ENCODE results near the gene CAPN7.

CAPN7 gene

GRCh38 chr3:15286022-15286421 lies 80.0 kb downstream of the CAPN7 start:
- Histone ChIP-seq H3K36me3 (ENCODE audit: control insufficient read depth, insufficient read depth, low read length) (no peaks in the 10 kb centered on the region), H3K27ac (ENCODE audit: low read depth, low read length) (no peak overlapping the region), H3K4me1 (ENCODE audit: control insufficient read depth, low read depth, low read length) (no peaks in the 10 kb centered on the region), H3K18ac (ENCODE audit: low read length) (no peak overlapping the region), H4K5ac (ENCODE audit: low read length) (no peak overlapping the region), H3K4me2 (ENCODE audit: low read length) (no peak overlapping the region), H3K4me3 (ENCODE audit: low read length) (no peak overlapping the region), H3K9ac (ENCODE audit: low read length) (no peak overlapping the region), H2BK120ac (ENCODE audit: low read depth, low read length) (no peak overlapping the region), H3K23ac (ENCODE audit: low read length) (no peak overlapping the region), H3K79me1 (ENCODE audit: low read length) (no peaks in the 10 kb centered on the region), H2BK15ac (replicated peaks; ENCODE audit: low read depth) (no peak overlapping the region), H3K56ac (ENCODE audit: low read length) (no peak overlapping the region), H3K4ac (ENCODE audit: low read depth, low read length) (no peak overlapping the region), H3K27me3 (ENCODE audit: insufficient read depth, low read length, poor library complexity) (no peaks in the 10 kb centered on the region), H4K8ac (ENCODE audit: low read depth, low read length) (no peak overlapping the region), H2BK5ac (ENCODE audit: low read length) (no peak overlapping the region), H2AK5ac (ENCODE audit: low read length) (no peak overlapping the region), H3K79me2 (ENCODE audit: control insufficient read depth, insufficient read depth, low read length) (no peaks in the 10 kb centered on the region)
- WGBS (ENCODE audit: extremely low coverage, insufficient coverage, low lambda C conversion rate): no CpG with 5 or more reads among the region's 8 CpGs
- peak; percentile 55 for DNase-seq

- H4K5ac ChIP-seq (ENCODE audit: low read length): no peak overlapping the region
- H2BK120ac ChIP-seq (ENCODE audit: low read depth, low read length): no peak overlapping the region
- no peak overlapping the region for H3K4ac ChIP-seq (ENCODE audit: low read depth, low read length)
- no peak overlapping the region for H3K27ac ChIP-seq (ENCODE audit: low read depth, low read length)
- DNase-seq: no peak
- no peak overlapping the region for H3K4me2 ChIP-seq (ENCODE audit: low read length)
- H3K4me1 ChIP-seq (ENCODE audit: control insufficient read depth, low read depth, low read length): no peaks in the 10 kb centered on the region
- H3K36me3 ChIP-seq (ENCODE audit: control insufficient read depth, insufficient read depth, low read length): no peaks in the 10 kb centered on the region
- H4K8ac ChIP-seq (ENCODE audit: low read depth, low read length): no peak overlapping the region
- H3K56ac ChIP-seq (ENCODE audit: low read length): no peak overlapping the region
- no peaks in the 10 kb centered on the region for H3K27me3 ChIP-seq (ENCODE audit: insufficient read depth, low read length, poor library complexity)
- no peak overlapping the region for H3K18ac ChIP-seq (ENCODE audit: low read length)
- no peak overlapping the region for H3K23ac ChIP-seq (ENCODE audit: low read length)
- H3K9ac ChIP-seq (ENCODE audit: low read length): no peak overlapping the region
- no peak overlapping the region for H2BK5ac ChIP-seq (ENCODE audit: low read length)
- WGBS (ENCODE audit: extremely low coverage, insufficient coverage, low lambda C conversion rate): no CpG with 5 or more reads among the region's 13 CpGs
- no peak overlapping the region for H2AK5ac ChIP-seq (ENCODE audit: low read length)
- no peak overlapping the region for H2BK15ac ChIP-seq (replicated peaks; ENCODE audit: low read depth)
- H3K79me2 ChIP-seq (ENCODE audit: control insufficient read depth, insufficient read depth, low read length): no peaks in the 10 kb centered on the region
- no peak overlapping the region for H3K4me3 ChIP-seq (ENCODE audit: low read length)
- no peaks in the 10 kb centered on the region for H3K79me1 ChIP-seq (ENCODE audit: low read length)
These were observed 81.7 kb downstream of the CAPN7 start for GRCh38 chr3:15287565-15288330.

GRCh38 chr3:15288331-15289035 lies 82.4 kb downstream of the CAPN7 start:
- H2BK5ac ChIP-seq (ENCODE audit: low read length): no peak overlapping the region
- H3K36me3 ChIP-seq (ENCODE audit: control insufficient read depth, insufficient read depth, low read length): no peaks in the 10 kb centered on the region
- H3K23ac ChIP-seq (ENCODE audit: low read length): no peak overlapping the region
- H3K27ac ChIP-seq (ENCODE audit: low read depth, low read length): no peak overlapping the region
- no peak overlapping the region for H3K4me3 ChIP-seq (ENCODE audit: low read length)
- H3K56ac ChIP-seq (ENCODE audit: low read length): no peak overlapping the region
- no peaks in the 10 kb centered on the region for H3K27me3 ChIP-seq (ENCODE audit: insufficient read depth, low read length, poor library complexity)
- no peaks in the 10 kb centered on the region for H3K79me2 ChIP-seq (ENCODE audit: control insufficient read depth, insufficient read depth, low read length)
- H4K8ac ChIP-seq (ENCODE audit: low read depth, low read length): no peak overlapping the region
- no peaks in the 10 kb centered on the region for H3K79me1 ChIP-seq (ENCODE audit: low read length)
- no peak overlapping the region for H2BK15ac ChIP-seq (replicated peaks; ENCODE audit: low read depth)
- H3K4me2 ChIP-seq (ENCODE audit: low read length): no peak overlapping the region
- H3K4ac ChIP-seq (ENCODE audit: low read depth, low read length): no peak overlapping the region
- no peak overlapping the region for H2BK120ac ChIP-seq (ENCODE audit: low read depth, low read length)
- no peak overlapping the region for H3K18ac ChIP-seq (ENCODE audit: low read length)
- no peak overlapping the region for H3K9ac ChIP-seq (ENCODE audit: low read length)
- no peak overlapping the region for H4K5ac ChIP-seq (ENCODE audit: low read length)
- H2AK5ac ChIP-seq (ENCODE audit: low read length): no peak overlapping the region
- H3K4me1 ChIP-seq (ENCODE audit: control insufficient read depth, low read depth, low read length): no peaks in the 10 kb centered on the region
- no CpG with 5 or more reads among the region's 10 CpGs for WGBS (ENCODE audit: extremely low coverage, insufficient coverage, low lambda C conversion rate)
- no peak for DNase-seq

GRCh38 chr3:15289661-15290060 lies 83.6 kb downstream of the CAPN7 start:
- Histone ChIP-seq H3K27me3 (ENCODE audit: insufficient read depth, low read length, poor library complexity) (no peaks in the 10 kb centered on the region), H3K4me3 (ENCODE audit: low read length) (no peak overlapping the region), H3K27ac (ENCODE audit: low read depth, low read length) (no peak overlapping the region), H3K79me1 (ENCODE audit: low read length) (no peaks in the 10 kb centered on the region), H4K8ac (ENCODE audit: low read depth, low read length) (no peak overlapping the region), H2BK5ac (ENCODE audit: low read length) (no peak overlapping the region), H3K23ac (ENCODE audit: low read length) (no peak overlapping the region), H3K56ac (ENCODE audit: low read length) (no peak overlapping the region), H2BK120ac (ENCODE audit: low read depth, low read length) (no peak overlapping the region), H3K79me2 (ENCODE audit: control insufficient read depth, insufficient read depth, low read length) (no peaks in the 10 kb centered on the region), H3K4ac (ENCODE audit: low read depth, low read length) (no peak overlapping the region), H3K9ac (ENCODE audit: low read length) (no peak overlapping the region), H3K18ac (ENCODE audit: low read length) (no peak overlapping the region), H2AK5ac (ENCODE audit: low read length) (no peak overlapping the region), H3K4me2 (ENCODE audit: low read length) (no peak overlapping the region), H2BK15ac (replicated peaks; ENCODE audit: low read depth) (no peak overlapping the region), H3K4me1 (ENCODE audit: control insufficient read depth, low read depth, low read length) (no peaks in the 10 kb centered on the region), H3K36me3 (ENCODE audit: control insufficient read depth, insufficient read depth, low read length) (no peaks in the 10 kb centered on the region), H4K5ac (ENCODE audit: low read length) (no peak overlapping the region)
- no CpG with 5 or more reads among the region's 1 CpG for WGBS (ENCODE audit: extremely low coverage, insufficient coverage, low lambda C conversion rate)
- no peak for DNase-seq

GRCh38 chr3:15290736-15291135 lies 84.7 kb downstream of the CAPN7 start:
- Histone ChIP-seq H3K36me3 (ENCODE audit: control insufficient read depth, insufficient read depth, low read length) (no peaks in the 10 kb centered on the region), H2BK15ac (replicated peaks; ENCODE audit: low read depth) (no peak overlapping the region), H3K4me3 (ENCODE audit: low read length) (no peak overlapping the region), H3K79me2 (ENCODE audit: control insufficient read depth, insufficient read depth, low read length) (no peaks in the 10 kb centered on the region), H2BK5ac (ENCODE audit: low read length) (no peak overlapping the region), H3K56ac (ENCODE audit: low read length) (no peak overlapping the region), H4K5ac (ENCODE audit: low read length) (no peak overlapping the region), H3K27me3 (ENCODE audit: insufficient read depth, low read length, poor library complexity) (no peaks in the 10 kb centered on the region), H2AK5ac (ENCODE audit: low read length) (no peak overlapping the region), H3K18ac (ENCODE audit: low read length) (no peak overlapping the region), H3K4me1 (ENCODE audit: control insufficient read depth, low read depth, low read length) (no peaks in the 10 kb centered on the region), H3K9ac (ENCODE audit: low read length) (no peak overlapping the region), H3K79me1 (ENCODE audit: low read length) (no peaks in the 10 kb centered on the region), H3K4ac (ENCODE audit: low read depth, low read length) (no peak overlapping the region), H3K27ac (ENCODE audit: low read depth, low read length) (no peak overlapping the region), H4K8ac (ENCODE audit: low read depth, low read length) (no peak overlapping the region), H3K23ac (ENCODE audit: low read length) (no peak overlapping the region), H3K4me2 (ENCODE audit: low read length) (no peak overlapping the region), H2BK120ac (ENCODE audit: low read depth, low read length) (no peak overlapping the region)
- no peak for DNase-seq
- no CpG with 5 or more reads among the region's 3 CpGs for WGBS (ENCODE audit: extremely low coverage, insufficient coverage, low lambda C conversion rate)
